ENCODE results near the gene CNTNAP4. TPM values are rescaled to one million over a fixed set of nuclear protein-coding genes. Genes with fewer than 3 reads are reported as not detected.

Gene CNTNAP4
- total RNA-seq, 1 experiment from 2014 or later: not detected

DNA sequence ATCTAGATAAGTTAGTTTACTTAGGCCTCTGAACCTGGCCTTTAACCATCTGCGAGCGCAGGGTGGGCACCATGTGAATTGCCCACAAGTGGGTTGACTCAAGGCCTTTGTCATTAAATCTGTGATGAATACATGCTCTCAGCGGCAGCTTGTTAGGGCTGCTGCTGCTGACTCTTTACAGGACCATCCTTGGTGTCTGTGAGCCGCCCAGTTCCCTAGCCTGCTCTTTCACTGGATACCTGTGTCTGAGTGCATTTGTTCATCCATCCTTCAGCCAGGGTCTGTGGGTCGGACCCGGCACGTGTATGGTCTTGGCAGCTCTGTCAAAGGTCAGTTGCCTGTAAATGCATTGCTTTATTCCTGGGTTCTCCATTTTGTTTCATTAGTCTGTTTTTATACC lies 321.3 kb downstream of the CNTNAP4 start (continued):
- no peak for TF ChIP-seq TCF7L2 (IDR thresholded peaks at IDR 0.05; ENCODE audit: borderline replicate concordance, extremely low read depth, insufficient read depth, insufficient read length)
- TF ChIP-seq, protein P1, sequence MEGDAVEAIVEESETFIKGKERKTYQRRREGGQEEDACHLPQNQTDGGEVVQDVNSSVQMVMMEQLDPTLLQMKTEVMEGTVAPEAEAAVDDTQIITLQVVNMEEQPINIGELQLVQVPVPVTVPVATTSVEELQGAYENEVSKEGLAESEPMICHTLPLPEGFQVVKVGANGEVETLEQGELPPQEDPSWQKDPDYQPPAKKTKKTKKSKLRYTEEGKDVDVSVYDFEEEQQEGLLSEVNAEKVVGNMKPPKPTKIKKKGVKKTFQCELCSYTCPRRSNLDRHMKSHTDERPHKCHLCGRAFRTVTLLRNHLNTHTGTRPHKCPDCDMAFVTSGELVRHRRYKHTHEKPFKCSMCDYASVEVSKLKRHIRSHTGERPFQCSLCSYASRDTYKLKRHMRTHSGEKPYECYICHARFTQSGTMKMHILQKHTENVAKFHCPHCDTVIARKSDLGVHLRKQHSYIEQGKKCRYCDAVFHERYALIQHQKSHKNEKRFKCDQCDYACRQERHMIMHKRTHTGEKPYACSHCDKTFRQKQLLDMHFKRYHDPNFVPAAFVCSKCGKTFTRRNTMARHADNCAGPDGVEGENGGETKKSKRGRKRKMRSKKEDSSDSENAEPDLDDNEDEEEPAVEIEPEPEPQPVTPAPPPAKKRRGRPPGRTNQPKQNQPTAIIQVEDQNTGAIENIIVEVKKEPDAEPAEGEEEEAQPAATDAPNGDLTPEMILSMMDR (IDR thresholded peaks at IDR 0.05 in 2 of 3, conservative IDR thresholded peaks at IDR 0.05 in 1 of 3; ENCODE audit: borderline replicate concordance in 1 of 3, insufficient read depth in 1 of 3, low read depth in 2 of 3, low read length in 2 of 3): no peak

- H3K4me1 ChIP-seq (ENCODE audit: control insufficient read depth in 1 of 2, insufficient read depth in 2 of 2, low read length in 2 of 2): no peaks in the 10 kb centered on the region
- ChIA-PET POLR2A (no interaction called here), CTCF (no interaction called here), RAD21 (ENCODE audit: low non-redundant PET in 1 of 2, low total read pairs in 2 of 2, uncharacterized antibody in 2 of 2, unreplicated experiment in 2 of 2) (no interaction called here)
- no peak for ATAC-seq
- H3K4me3 ChIP-seq (replicated peaks in 1 of 2; ENCODE audit: low read depth in 1 of 2, low read length in 2 of 2): no peak overlapping the region
- no peaks in the 10 kb centered on the region for H3K27me3 ChIP-seq (ENCODE audit: insufficient read depth, low read length)
- H3K79me2 ChIP-seq (ENCODE audit: insufficient read depth, low read length): no peaks in the 10 kb centered on the region
- intact Hi-C loops (cut with micrococcal nuclease): no loop called here
- no peak overlapping the region for H3K27ac ChIP-seq (ENCODE audit: low read depth, low read length)
- BruUV-seq (replicated peaks): no TSS peak
- no peak for TF ChIP-seq RAD21 (IDR thresholded peaks at IDR 0.05; ENCODE audit: low read depth)
- TF ChIP-seq, protein P1 (IDR thresholded peaks at IDR 0.05 in 2 of 3, conservative IDR thresholded peaks at IDR 0.05 in 1 of 3; ENCODE audit: borderline replicate concordance in 1 of 3, insufficient read depth in 1 of 3, low read depth in 2 of 3, low read length in 2 of 3): no peak
- no peak for TF ChIP-seq SIN3A (IDR thresholded peaks at IDR 0.05; ENCODE audit: low read depth)
- no peak for TF ChIP-seq SRF (IDR thresholded peaks at IDR 0.05; ENCODE audit: low read depth)
- no peak for TF ChIP-seq EZH2 (IDR thresholded peaks at IDR 0.05)
- TF ChIP-seq ELF1 (IDR thresholded peaks at IDR 0.05; ENCODE audit: borderline replicate concordance, low read depth): no peak
- no peak for TF ChIP-seq TCF7L2 (IDR thresholded peaks at IDR 0.05; ENCODE audit: borderline replicate concordance, extremely low read depth, insufficient read depth, insufficient read length)
- TF ChIP-seq CBX3 (IDR thresholded peaks at IDR 0.05; ENCODE audit: low read depth): no peak
- no peak for TF ChIP-seq POLR2AphosphoS5 (IDR thresholded peaks at IDR 0.05; ENCODE audit: low read depth, low read length)
- no peak for TF ChIP-seq CEBPB (IDR thresholded peaks at IDR 0.05; ENCODE audit: low read depth)
- no peak for TF ChIP-seq ZNF274 (IDR thresholded peaks at IDR 0.05; ENCODE audit: low read depth, low read length)
- no peak for TF ChIP-seq JUND (IDR thresholded peaks at IDR 0.05)
- TF ChIP-seq, protein P2, sequence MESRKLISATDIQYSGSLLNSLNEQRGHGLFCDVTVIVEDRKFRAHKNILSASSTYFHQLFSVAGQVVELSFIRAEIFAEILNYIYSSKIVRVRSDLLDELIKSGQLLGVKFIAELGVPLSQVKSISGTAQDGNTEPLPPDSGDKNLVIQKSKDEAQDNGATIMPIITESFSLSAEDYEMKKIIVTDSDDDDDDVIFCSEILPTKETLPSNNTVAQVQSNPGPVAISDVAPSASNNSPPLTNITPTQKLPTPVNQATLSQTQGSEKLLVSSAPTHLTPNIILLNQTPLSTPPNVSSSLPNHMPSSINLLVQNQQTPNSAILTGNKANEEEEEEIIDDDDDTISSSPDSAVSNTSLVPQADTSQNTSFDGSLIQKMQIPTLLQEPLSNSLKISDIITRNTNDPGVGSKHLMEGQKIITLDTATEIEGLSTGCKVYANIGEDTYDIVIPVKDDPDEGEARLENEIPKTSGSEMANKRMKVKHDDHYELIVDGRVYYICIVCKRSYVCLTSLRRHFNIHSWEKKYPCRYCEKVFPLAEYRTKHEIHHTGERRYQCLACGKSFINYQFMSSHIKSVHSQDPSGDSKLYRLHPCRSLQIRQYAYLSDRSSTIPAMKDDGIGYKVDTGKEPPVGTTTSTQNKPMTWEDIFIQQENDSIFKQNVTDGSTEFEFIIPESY (IDR thresholded peaks at IDR 0.05; ENCODE audit: extremely low read depth, insufficient replicate concordance, low read length): no peak
- no peak for TF ChIP-seq POLR2A (IDR thresholded peaks at IDR 0.05; ENCODE audit: borderline replicate concordance, extremely low read depth, insufficient read depth, insufficient read length)
- H4K20me1 ChIP-seq (ENCODE audit: insufficient read depth): no peaks in the 10 kb centered on the region
- H3K36me3 ChIP-seq (ENCODE audit: control insufficient read depth in 1 of 2, insufficient read depth in 2 of 2, low read length in 2 of 2): no peaks in the 10 kb centered on the region
- H3K9me2 ChIP-seq (ENCODE audit: insufficient read depth): no peaks in the 10 kb centered on the region
- DNase-seq (ENCODE audit: low read depth, low spot score): no peak
- H3K9ac ChIP-seq (ENCODE audit: low read length): no peak overlapping the region
- H3K9me3 ChIP-seq (ENCODE audit: control insufficient read depth in 1 of 2, insufficient read depth in 1 of 2, low read depth in 1 of 2, low read length in 2 of 2): peaks cover 0 to 4% of the 10 kb centered on the region in 2 experiments; a peak in 1 of 4 replicates
- no peak overlapping the region for H3K4me2 ChIP-seq (ENCODE audit: low read length)
- H2AFZ ChIP-seq (ENCODE audit: low read depth, low read length, poor library complexity, severe bottlenecking): no peak overlapping the region
These were observed 330.1 kb downstream of the CNTNAP4 start for GRCh38 chr16:76607317-76607716.

Data from HCT116 (cell line).